ENCODE data around the gene SRGAP1. TPM values are rescaled to one million over a fixed set of nuclear protein-coding genes. Genes with fewer than 3 reads are reported as not detected.

The SRGAP1 gene
- total and polyA plus RNA-seq, 9 of the 15 experiments (the other 6 are each of a cell fraction or from before 2014, with no cell fraction given): 0.01 to 0.13 (median 0.04) TPM; not detected in 3

DNA sequence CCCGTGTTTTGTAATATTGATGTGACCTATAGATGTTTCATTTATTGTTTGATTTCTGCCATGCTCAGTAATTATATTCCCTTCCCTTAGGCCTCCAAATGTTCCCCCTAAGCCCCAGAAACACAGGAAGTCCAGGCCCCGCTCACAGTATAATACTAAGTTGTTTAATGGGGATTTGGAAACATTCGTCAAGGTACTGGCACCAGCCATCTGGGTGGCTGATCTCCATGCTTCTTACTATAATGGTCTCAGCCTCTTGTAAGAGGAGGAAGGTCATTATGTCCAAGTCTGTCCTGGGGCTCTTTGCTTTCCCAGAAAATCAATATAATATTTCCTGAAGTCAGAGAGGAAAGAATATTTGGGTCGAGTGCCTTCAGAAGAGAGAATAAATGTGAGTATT, 246.7 kb downstream of the SRGAP1 start (continued):
- TF ChIP-seq ZNF609 (CRISPR knock-in tag; IDR thresholded peaks at IDR 0.05; ENCODE audit: borderline replicate concordance) (no peak), MXI1 (IDR thresholded peaks at IDR 0.05; ENCODE audit: low read depth, low read length) (no peak), CREM (IDR thresholded peaks at IDR 0.05; ENCODE audit: low read depth) (no peak), KLF10 (CRISPR knock-in tag; IDR thresholded peaks at IDR 0.05) (no peak), TAF15 (IDR thresholded peaks at IDR 0.05; ENCODE audit: low read depth, low read length) (no peak)

GRCh38 chr12:64092507-64093196, 248.2 kb downstream of the SRGAP1 start:
- in situ Hi-C loops (cut with MboI) (no loop called here), intact Hi-C loops (cut with micrococcal nuclease) (no loop called here)
- Histone ChIP-seq H3K9me1 (ENCODE audit: control insufficient read depth, insufficient read depth, low read length) (no peaks in the 10 kb centered on the region), H3K27ac (ENCODE audit: extremely low read depth, low read depth, low read length) (no peak overlapping the region), H3K4me1 (replicated peaks in 1 of 2; ENCODE audit: control insufficient read depth in 2 of 2, insufficient read depth in 2 of 2, low read length in 2 of 2) (no peaks in the 10 kb centered on the region), H3K9me3 (replicated peaks; ENCODE audit: control insufficient read depth, insufficient read depth, low read depth, low read length) (no peaks in the 10 kb centered on the region), H3K9ac (ENCODE audit: insufficient read depth in 1 of 2, low read depth in 2 of 2, low read length in 2 of 2) (no peak overlapping the region), H3K36me3 (ENCODE audit: control insufficient read depth, insufficient read depth, low read length) (no peaks in the 10 kb centered on the region), H3K4me3 (no peak overlapping the region), H4K20me1 (replicated peaks; ENCODE audit: control insufficient read depth, insufficient read depth, low read length) (no peaks in the 10 kb centered on the region), H3K79me2 (ENCODE audit: control insufficient read depth, insufficient read depth, low read length) (no peaks in the 10 kb centered on the region), H2AFZ (ENCODE audit: low read depth, low read length) (no peak overlapping the region), H3K4me2 (ENCODE audit: insufficient read depth, low read length) (no peak overlapping the region), H3K27me3 (ENCODE audit: control insufficient read depth in 2 of 2, insufficient read depth in 2 of 2, low read length in 2 of 2) (no peaks in the 10 kb centered on the region; a peak in 1 of 5 replicates)
- ATAC-seq (no peak), FAIRE-seq (no peak), DNase-seq (ENCODE audit: extremely low read depth in 1 of 4, low spot score in 3 of 4) (no peak)
- BruUV-seq (replicated peaks): no TSS peak
- ChIA-PET CTCF (ENCODE audit: low intra/inter-chr PET ratio) (no interaction called here), POLR2A (interaction anchor here (0.5 kb wide), 1 partner anchor 61 kb away, joined by 3 read pairs; no protein-coding TSS in a partner anchor)
- WGBS (ENCODE audit: insufficient coverage, low coverage, missing lambda C conversion rate): 1% methylated on average over 4 of the region's 4 CpGs
- no peak for TF ChIP-seq CREM (IDR thresholded peaks at IDR 0.05; ENCODE audit: low read depth)
- no peak for TF ChIP-seq THAP12 (CRISPR knock-in tag; IDR thresholded peaks at IDR 0.05)
- TF ChIP-seq PCBP1 (IDR thresholded peaks at IDR 0.05; ENCODE audit: low read depth, low read length, poor library complexity, severe bottlenecking): no peak
- no peak for TF ChIP-seq KAT8 (IDR thresholded peaks at IDR 0.05; ENCODE audit: low read depth)
- no peak for TF ChIP-seq MYC (IDR thresholded peaks at IDR 0.05; ENCODE audit: low read depth, low read length)
- TF ChIP-seq MYC (CRISPR knock-in tag; IDR thresholded peaks at IDR 0.05; ENCODE audit: borderline replicate concordance, low read depth): no peak
- TF ChIP-seq DACH1 (IDR thresholded peaks at IDR 0.05; ENCODE audit: partially characterized antibody): no peak
- no peak for TF ChIP-seq SP2 (IDR thresholded peaks at IDR 0.05; ENCODE audit: extremely low read depth, low read depth, low read length, poor library complexity, severe bottlenecking)
- TF ChIP-seq MTA2 (IDR thresholded peaks at IDR 0.05; ENCODE audit: low read depth): no peak
- no peak for TF ChIP-seq ZNF551 (CRISPR knock-in tag; IDR thresholded peaks at IDR 0.05)

Data from K562 (cell line).